ENCODE measurements around the gene ANKH. TPM values are rescaled to one million over a fixed set of nuclear protein-coding genes. Genes with fewer than 3 reads are reported as not detected.
A peak's percentile ranks its signal among the peaks of the same experiment; 100 is the strongest.

Gene ANKH
- total and polyA plus RNA-seq, 2 of the 13 experiments (the other 11 are each of a cell fraction or from before 2014, with no cell fraction given) = 25.0 to 36.0 TPM

DNA sequence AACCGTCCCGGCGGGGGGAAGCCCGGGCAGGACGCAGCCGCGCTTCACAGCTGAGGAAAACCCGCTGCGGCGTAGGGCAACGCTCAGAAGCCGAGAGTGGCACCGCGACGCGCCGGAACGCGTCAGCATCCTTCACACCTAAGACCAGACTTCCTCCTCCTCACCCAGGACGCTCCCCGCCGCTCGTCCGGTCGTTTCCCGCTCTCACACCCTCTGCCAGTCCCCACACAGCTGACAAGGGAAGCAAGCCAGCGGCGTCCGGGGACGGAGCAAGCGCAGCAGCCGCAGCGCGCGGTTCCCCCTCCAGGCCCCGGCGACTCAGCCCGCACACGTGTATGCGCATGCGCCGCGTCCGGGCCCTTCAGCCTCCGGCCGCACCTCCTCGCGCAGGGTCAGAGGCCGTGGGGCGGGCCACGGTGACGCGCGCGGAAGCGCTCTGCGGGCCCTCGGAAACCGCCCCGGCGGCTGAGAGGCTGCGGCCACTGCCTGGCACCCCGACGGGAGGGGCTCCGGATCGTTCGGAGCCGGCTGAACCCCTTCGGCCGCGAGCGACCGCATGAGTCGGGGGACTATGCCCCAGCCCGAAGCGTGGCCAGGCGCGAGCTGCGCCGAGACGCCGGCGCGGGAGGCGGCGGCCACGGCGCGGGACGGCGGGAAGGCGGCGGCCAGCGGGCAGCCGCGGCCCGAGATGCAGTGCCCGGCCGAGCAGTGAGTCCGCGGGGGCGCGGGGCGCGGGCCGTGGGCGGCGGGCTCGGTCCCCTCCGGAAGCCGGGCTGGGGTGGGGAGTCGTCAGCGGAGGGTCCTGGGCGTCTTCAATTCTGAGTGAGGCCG lies 207.1 kb downstream of the ANKH start, which contains the start of gene OTULIN (continued):
- no peak for TF ChIP-seq U2AF1 (optimal IDR thresholded peaks at IDR 0.05; ENCODE audit: low read depth, low read length)
- TF ChIP-seq ADNP (CRISPR knock-in tag; IDR thresholded peaks at IDR 0.05) = no peak
- TF ChIP-seq, protein P1, sequence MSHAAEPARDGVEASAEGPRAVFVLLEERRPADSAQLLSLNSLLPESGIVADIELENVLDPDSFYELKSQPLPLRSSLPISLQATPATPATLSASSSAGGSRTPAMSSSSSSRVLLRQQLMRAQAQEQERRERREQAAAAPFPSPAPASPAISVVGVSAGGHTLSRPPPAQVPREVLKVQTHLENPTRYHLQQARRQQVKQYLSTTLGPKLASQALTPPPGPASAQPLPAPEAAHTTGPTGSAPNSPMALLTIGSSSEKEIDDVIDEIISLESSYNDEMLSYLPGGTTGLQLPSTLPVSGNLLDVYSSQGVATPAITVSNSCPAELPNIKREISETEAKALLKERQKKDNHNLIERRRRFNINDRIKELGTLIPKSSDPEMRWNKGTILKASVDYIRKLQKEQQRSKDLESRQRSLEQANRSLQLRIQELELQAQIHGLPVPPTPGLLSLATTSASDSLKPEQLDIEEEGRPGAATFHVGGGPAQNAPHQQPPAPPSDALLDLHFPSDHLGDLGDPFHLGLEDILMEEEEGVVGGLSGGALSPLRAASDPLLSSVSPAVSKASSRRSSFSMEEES (CRISPR knock-in tag; IDR thresholded peaks at IDR 0.05) = peak; percentile 66; the same call in 1 of the 2 replicates
- TF ChIP-seq BCL6 (CRISPR knock-in tag; IDR thresholded peaks at IDR 0.05) = peak; percentile 69; the same call in 1 of the 2 replicates
- no peak for TF ChIP-seq ZFP62 (CRISPR knock-in tag; IDR thresholded peaks at IDR 0.05)
- TF ChIP-seq, protein P2, sequence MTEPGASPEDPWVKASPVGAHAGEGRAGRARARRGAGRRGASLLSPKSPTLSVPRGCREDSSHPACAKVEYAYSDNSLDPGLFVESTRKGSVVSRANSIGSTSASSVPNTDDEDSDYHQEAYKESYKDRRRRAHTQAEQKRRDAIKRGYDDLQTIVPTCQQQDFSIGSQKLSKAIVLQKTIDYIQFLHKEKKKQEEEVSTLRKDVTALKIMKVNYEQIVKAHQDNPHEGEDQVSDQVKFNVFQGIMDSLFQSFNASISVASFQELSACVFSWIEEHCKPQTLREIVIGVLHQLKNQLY (CRISPR knock-in tag; IDR thresholded peaks at IDR 0.05) = no peak
- TF ChIP-seq MEIS2 (CRISPR knock-in tag; IDR thresholded peaks at IDR 0.05) = peak; percentile 86
- peak; percentile 82 for TF ChIP-seq SALL2 (CRISPR knock-in tag; IDR thresholded peaks at IDR 0.05)
- TF ChIP-seq, protein P3, sequence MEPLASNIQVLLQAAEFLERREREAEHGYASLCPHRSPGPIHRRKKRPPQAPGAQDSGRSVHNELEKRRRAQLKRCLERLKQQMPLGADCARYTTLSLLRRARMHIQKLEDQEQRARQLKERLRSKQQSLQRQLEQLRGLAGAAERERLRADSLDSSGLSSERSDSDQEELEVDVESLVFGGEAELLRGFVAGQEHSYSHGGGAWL (CRISPR knock-in tag; IDR thresholded peaks at IDR 0.05) = peak; percentile 88
- 0 out of 2 replicates have a peak, but pooled peaks have one; percentile 56 for TF ChIP-seq ESRRA (CRISPR knock-in tag; IDR thresholded peaks at IDR 0.05; ENCODE audit: low read depth)
- TF ChIP-seq, protein P4, sequence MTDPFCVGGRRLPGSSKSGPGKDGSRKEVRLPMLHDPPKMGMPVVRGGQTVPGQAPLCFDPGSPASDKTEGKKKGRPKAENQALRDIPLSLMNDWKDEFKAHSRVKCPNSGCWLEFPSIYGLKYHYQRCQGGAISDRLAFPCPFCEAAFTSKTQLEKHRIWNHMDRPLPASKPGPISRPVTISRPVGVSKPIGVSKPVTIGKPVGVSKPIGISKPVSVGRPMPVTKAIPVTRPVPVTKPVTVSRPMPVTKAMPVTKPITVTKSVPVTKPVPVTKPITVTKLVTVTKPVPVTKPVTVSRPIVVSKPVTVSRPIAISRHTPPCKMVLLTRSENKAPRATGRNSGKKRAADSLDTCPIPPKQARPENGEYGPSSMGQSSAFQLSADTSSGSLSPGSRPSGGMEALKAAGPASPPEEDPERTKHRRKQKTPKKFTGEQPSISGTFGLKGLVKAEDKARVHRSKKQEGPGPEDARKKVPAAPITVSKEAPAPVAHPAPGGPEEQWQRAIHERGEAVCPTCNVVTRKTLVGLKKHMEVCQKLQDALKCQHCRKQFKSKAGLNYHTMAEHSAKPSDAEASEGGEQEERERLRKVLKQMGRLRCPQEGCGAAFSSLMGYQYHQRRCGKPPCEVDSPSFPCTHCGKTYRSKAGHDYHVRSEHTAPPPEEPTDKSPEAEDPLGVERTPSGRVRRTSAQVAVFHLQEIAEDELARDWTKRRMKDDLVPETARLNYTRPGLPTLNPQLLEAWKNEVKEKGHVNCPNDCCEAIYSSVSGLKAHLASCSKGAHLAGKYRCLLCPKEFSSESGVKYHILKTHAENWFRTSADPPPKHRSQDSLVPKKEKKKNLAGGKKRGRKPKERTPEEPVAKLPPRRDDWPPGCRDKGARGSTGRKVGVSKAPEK (CRISPR knock-in tag; IDR thresholded peaks at IDR 0.05; ENCODE audit: borderline replicate concordance) = no peak
- peak; percentile 79; the same call in 1 of the 2 replicates for TF ChIP-seq CENPT (CRISPR knock-in tag; IDR thresholded peaks at IDR 0.05; ENCODE audit: low read depth)
- TF ChIP-seq, protein P5, sequence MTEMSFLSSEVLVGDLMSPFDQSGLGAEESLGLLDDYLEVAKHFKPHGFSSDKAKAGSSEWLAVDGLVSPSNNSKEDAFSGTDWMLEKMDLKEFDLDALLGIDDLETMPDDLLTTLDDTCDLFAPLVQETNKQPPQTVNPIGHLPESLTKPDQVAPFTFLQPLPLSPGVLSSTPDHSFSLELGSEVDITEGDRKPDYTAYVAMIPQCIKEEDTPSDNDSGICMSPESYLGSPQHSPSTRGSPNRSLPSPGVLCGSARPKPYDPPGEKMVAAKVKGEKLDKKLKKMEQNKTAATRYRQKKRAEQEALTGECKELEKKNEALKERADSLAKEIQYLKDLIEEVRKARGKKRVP (CRISPR knock-in tag; IDR thresholded peaks at IDR 0.05) = 0 out of 4 replicates have a peak, but pooled peaks of 1 of the 2 experiments have one; percentile 24
- TF ChIP-seq, protein P6, sequence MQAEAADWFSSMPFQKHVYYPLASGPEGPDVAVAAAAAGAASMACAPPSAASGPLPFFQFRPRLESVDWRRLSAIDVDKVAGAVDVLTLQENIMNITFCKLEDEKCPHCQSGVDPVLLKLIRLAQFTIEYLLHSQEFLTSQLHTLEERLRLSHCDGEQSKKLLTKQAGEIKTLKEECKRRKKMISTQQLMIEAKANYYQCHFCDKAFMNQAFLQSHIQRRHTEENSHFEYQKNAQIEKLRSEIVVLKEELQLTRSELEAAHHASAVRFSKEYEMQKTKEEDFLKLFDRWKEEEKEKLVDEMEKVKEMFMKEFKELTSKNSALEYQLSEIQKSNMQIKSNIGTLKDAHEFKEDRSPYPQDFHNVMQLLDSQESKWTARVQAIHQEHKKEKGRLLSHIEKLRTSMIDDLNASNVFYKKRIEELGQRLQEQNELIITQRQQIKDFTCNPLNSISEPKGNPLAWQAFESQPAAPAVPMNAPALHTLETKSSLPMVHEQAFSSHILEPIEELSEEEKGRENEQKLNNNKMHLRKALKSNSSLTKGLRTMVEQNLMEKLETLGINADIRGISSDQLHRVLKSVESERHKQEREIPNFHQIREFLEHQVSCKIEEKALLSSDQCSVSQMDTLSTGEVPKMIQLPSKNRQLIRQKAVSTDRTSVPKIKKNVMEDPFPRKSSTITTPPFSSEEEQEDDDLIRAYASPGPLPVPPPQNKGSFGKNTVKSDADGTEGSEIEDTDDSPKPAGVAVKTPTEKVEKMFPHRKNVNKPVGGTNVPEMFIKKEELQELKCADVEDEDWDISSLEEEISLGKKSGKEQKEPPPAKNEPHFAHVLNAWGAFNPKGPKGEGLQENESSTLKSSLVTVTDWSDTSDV (CRISPR knock-in tag; IDR thresholded peaks at IDR 0.05) = no peak
- peak; percentile 74 for TF ChIP-seq ZSCAN9 (CRISPR knock-in tag; IDR thresholded peaks at IDR 0.05; ENCODE audit: borderline replicate concordance)
- TF ChIP-seq ZSCAN12 (CRISPR knock-in tag; IDR thresholded peaks at IDR 0.05) = no peak
